Effector CD8-positive, alpha-beta T cell (primary cell): ENCODE measurements around the gene ZDHHC20.

ENCODE experiments used
- DNase-seq: peaks from one replicate; lab custom pipeline; 2025; lab: John Stamatoyannopoulos, UW

ZDHHC20 gene

GRCh38 chr13:21326155-21327031, 132.7 kb downstream of the ZDHHC20 start:
- no peak for DNase-seq

- no peak for DNase-seq
Measured at GRCh38 chr13:21324803-21325202, 134.3 kb downstream of the ZDHHC20 start.

GRCh38 chr13:21322988-21323387, 136.1 kb downstream of the ZDHHC20 start:
- no peak for DNase-seq
